Activated T-cell treated with anti-CD3 and anti-CD28 coated beads, Interleukin-2, amount 50 U/mL, for 72 hours (primary cell): ENCODE data around the gene HMCN1. TPM values are rescaled to one million over a fixed set of nuclear protein-coding genes. Genes with fewer than 3 reads are reported as not detected.

Experiments used
- ATAC-seq, 2 donors: fragments of 150-1000 bp; cut with Tn5 transposase; replicated peaks in 1 of 2; 2 replicates each; pipeline ENCODE4 v1.10.0; 2021; ENCODE audit warnings: moderate library complexity in 2 of 2, mild to moderate bottlenecking in 1 of 2
- DNase-seq, 2 donors: peaks; one replicate each; pipeline ENCODE4 v3.0.0; 2021 to 2022; ENCODE audit warnings: mixed read lengths in 1 of 2
- H3K27ac Mint-ChIP-seq: one replicate; pipeline ENCODE4 v1.8.0; 2022; ENCODE audit warnings: mild to moderate bottlenecking, moderate library complexity, mixed read lengths
- H3K27me3 Mint-ChIP-seq: one replicate; pipeline ENCODE4 v1.8.0; 2022; ENCODE audit warnings: low read depth, mixed read lengths
- H3K36me3 Mint-ChIP-seq, 2 donors: one replicate each; pipeline ENCODE4 v1.8.0; 2022; ENCODE audit warnings: mixed read lengths in 2 of 2, mild to moderate bottlenecking in 1 of 2; ENCODE audit not compliant: insufficient read depth in 2 of 2
- H3K4me1 Mint-ChIP-seq: one replicate; pipeline ENCODE4 v1.8.0; 2022; ENCODE audit warnings: low read depth, mixed read lengths
- H3K4me3 Mint-ChIP-seq, 2 donors: one replicate each; pipeline ENCODE4 v1.8.0; 2022; ENCODE audit warnings: mild to moderate bottlenecking in 2 of 2, mixed read lengths in 2 of 2, moderate library complexity in 2 of 2
- H3K9me3 Mint-ChIP-seq, 2 donors: one replicate each; pipeline ENCODE4 v1.8.0; 2022; ENCODE audit warnings: mixed read lengths in 2 of 2
- total RNA-seq, 2 donors: library from RNA; stranded (reverse); gene quantifications; one replicate each; pipeline ENCODE4 v1.2.3, GENCODE V29; 2022

HMCN1 gene
- total RNA-seq, 2 donors from 2014 or later, result 0.05 to 0.12 TPM

DNA sequence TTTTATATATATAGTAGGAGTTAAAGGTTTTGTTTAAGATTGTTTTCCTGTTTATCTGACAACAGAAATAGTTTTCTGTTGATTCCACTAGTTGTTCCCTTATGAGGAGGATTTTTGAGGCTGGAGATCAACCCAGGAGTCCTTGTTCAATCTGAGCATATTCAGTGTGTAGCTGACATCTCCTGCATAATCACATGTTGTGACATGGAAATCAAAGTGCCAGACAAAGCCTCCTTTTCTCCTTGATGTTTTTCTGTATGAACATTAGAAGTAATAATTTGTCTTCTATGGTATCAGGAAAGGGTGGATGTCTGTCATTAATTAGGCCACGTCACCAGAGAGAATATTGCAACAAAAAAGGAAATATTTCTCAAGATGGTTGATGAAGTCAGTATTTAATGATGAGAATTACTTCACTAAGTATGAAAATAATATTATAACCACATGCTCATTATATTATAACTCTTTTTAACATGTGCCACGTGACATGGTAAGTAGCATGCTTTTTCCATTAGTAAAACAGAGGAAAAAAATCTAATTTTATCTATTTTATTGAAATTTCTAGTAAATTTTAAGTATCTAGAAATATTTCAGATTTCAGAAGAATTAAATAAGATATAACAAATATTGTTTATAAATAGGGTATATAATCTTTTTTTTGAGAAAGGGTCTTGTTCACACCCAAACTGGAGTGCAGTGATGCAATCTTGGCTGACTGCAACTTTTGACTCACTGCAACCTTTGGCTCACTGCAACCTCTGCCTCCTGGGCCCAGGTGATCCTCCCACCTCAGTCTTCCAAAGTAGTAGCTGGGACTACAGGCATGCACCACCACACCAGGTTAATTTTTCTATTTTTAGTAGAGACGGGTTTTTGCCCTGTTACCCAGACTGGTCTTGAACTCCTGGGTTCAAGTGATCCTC is 223.5 kb downstream of the HMCN1 start:
- no peak overlapping the region for H3K4me3 Mint-ChIP-seq
- DNase-seq, result no peak
- no peaks in the 10 kb centered on the region for H3K36me3 Mint-ChIP-seq
- no peak for ATAC-seq
- H3K27ac Mint-ChIP-seq, result no peak overlapping the region
- H3K27me3 Mint-ChIP-seq, result no peaks in the 10 kb centered on the region
- no peaks in the 10 kb centered on the region for H3K9me3 Mint-ChIP-seq
- no peaks in the 10 kb centered on the region for H3K4me1 Mint-ChIP-seq

DNA sequence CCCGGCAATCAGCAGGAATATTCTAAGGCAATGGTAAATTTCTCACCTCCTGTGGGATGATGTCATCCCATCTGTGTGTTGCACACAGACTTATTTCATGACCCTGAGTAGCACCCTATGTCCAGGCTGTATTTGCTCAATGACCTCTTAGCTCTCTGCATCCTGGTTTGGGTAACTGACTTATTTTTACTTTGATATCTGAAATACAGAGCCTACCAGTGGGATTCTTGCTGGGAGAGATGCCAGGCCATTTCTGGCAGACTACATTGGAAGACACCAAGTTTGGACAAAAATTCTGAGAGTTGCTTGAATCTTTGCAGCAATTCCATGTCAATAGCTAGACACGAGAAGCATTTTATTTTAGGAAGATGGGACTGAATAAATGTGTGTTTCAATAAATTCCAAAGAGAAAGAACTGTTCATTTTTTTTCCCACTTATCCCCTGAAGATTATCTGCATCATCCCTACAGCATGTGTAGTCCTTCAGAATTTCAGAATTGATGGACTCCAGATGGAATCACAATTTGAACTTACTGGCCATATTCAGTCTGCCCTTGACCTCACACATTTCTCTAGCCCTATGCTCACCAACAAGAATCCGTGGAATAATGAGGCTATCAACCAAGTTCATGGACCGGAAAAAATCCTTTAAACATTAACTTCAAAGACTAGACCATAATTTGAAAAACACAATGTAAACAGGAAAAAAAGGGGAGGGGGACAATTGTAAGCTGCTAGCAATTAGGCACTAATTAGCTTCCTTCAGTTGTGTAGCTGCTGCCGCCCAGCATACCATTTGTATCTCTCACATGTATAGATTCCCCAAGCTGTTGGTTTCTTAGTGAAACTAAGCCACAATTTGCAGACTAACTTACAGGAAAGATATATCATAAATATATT is 226.5 kb downstream of the HMCN1 start:
- DNase-seq, result no peak
- no peak overlapping the region for H3K27ac Mint-ChIP-seq
- no peaks in the 10 kb centered on the region for H3K9me3 Mint-ChIP-seq
- H3K27me3 Mint-ChIP-seq, result peaks cover 7% of the 10 kb centered on the region
- no peaks in the 10 kb centered on the region for H3K36me3 Mint-ChIP-seq
- H3K4me3 Mint-ChIP-seq, result no peak overlapping the region
- no peak for ATAC-seq
- no peaks in the 10 kb centered on the region for H3K4me1 Mint-ChIP-seq

DNA sequence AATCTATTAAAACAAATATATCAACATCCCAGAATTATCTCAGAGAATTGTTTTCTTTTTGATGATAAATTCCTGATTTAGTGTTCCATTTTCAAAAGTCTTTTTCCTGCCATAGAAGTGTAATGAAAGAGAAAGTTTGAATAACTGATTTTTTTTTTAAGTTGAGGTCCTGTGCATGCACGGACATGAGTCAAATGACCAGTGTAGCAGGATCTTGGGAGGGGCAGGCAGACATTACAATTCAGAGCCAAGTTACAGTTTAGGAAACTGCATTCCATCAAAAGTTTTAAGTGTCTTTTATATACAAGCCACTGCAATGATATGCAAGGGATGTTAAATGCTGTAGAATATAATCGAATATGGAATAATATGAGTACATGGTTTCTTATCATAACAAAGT is 227.5 kb downstream of the HMCN1 start:
- no peaks in the 10 kb centered on the region for H3K9me3 Mint-ChIP-seq
- no peaks in the 10 kb centered on the region for H3K4me1 Mint-ChIP-seq

DNA sequence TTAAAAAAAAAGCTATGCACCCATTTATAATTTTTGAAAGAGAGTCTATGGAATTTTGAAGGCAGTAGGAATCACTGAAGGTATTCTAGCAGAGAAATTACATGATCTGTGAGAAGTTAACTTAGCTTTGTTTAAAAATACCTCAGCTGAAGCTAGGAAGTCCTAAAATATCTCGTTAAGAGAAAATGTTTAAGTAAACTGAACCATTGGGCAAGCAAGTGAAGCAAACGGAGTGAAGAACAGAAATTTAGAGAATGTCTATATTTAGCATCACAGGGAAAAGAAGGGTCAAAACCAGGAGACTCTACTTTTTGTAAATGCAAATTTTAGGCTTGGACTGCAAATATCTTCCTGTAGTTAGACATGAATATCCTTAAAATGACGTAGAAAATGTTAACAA is 230.8 kb downstream of the HMCN1 start:
- DNase-seq, result no peak
- Mint-ChIP-seq H3K9me3 (no peaks in the 10 kb centered on the region), H3K4me3 (no peak overlapping the region), H3K27ac (no peak overlapping the region), H3K27me3 (peaks cover 11% of the 10 kb centered on the region), H3K36me3 (no peaks in the 10 kb centered on the region), H3K4me1 (no peaks in the 10 kb centered on the region)
- ATAC-seq, result no peak

More for the DNA sequence above, 227.5 kb downstream of the HMCN1 start:
- Mint-ChIP-seq H3K27ac (no peak overlapping the region), H3K36me3 (no peaks in the 10 kb centered on the region), H3K4me3 (no peak overlapping the region), H3K27me3 (peaks cover 7% of the 10 kb centered on the region)
- ATAC-seq (no peak), DNase-seq (no peak)

DNA sequence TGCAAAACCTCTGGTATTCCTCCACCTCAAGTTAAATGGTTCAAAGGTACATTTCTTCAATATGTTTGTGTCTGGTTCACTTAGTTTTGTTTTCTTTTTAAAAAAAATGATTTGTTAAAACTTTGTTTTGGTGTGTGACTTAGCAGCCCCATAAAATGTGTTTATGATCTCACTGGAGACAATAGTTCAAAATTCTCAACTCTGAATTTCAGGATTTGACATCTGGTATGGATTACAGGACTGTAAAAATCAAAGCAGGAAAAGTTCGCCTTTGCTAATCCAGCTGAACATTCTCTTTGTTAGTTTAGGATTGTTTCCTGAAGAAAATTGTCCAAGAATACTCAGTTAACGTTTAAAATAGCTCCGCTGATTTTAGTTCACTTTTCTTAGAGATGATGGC is 231.7 kb downstream of the HMCN1 start:
- no peak for DNase-seq
- Mint-ChIP-seq H3K36me3 (no peaks in the 10 kb centered on the region), H3K4me1 (no peaks in the 10 kb centered on the region), H3K4me3 (no peak overlapping the region), H3K27me3 (peaks cover 11% of the 10 kb centered on the region), H3K27ac (no peak overlapping the region), H3K9me3 (no peaks in the 10 kb centered on the region)
- ATAC-seq, result no peak

DNA sequence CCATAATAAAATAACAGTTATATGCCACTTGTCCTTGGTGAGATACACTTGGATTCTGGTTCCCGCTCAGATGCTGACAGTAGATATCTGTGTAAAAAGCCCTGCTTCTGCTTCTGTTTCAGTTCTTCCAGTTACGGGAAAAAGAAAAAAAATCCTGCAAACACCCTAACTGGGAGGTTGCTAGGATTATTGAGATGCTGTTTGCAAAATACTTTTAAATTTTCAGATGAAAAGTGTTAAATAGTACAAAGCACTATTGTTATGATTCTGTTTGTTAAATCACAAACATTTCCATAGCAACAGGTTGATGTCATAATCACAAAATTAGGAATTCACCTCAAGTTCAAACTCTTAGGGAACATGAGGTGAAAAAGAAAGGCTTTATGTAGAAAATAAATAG is 232.3 kb downstream of the HMCN1 start:
- ATAC-seq (no peak), DNase-seq (no peak)
- Mint-ChIP-seq H3K4me3 (no peak overlapping the region), H3K36me3 (no peaks in the 10 kb centered on the region), H3K4me1 (no peaks in the 10 kb centered on the region), H3K27ac (no peak overlapping the region), H3K9me3 (no peaks in the 10 kb centered on the region), H3K27me3 (peaks cover 11% of the 10 kb centered on the region)

DNA sequence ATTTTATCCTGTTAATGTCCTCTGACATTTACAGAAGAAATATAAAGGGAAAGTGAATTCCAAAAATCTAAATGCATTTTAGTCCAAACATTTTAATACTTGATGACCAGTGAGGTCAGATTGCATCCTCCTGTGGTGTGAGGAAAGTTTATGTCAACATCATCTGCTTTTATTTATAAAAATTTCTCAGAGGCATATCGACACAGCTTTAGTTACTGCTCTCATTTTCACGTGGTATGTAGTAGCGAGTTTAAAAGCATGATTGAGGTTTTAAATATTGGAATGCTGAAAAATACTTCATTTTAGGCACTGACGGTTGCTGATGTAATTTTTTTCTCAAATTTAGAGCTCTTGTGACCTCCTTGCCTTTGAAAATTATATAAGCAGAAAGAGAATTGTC is 234.8 kb downstream of the HMCN1 start:
- Mint-ChIP-seq H3K4me3 (no peak overlapping the region), H3K4me1 (no peaks in the 10 kb centered on the region), H3K27me3 (peaks cover 11% of the 10 kb centered on the region), H3K36me3 (no peaks in the 10 kb centered on the region), H3K27ac (no peak overlapping the region), H3K9me3 (no peaks in the 10 kb centered on the region)
- ATAC-seq (no peak), DNase-seq (no peak)

DNA sequence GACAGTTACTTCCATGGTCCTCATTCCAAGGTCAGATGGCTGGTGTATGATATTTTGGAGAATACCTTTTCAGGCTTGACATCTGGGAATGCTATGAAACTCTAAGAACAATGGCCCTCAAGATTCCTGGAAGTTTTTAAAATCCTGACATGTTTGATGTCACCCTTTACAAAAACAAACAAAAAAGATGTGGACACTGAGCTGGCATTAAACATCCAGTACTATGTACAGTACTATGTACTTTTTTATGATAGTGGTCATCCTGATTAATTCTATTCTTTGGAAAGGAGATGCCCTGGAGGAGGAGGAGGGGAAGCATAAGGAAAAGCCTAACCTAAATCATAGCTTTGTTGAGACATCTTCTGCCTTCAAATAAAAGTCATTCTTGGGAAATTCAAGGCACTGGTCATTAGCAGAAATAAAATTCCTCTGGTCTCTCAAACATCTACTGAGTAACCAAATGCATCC is 235.4 kb downstream of the HMCN1 start:
- Mint-ChIP-seq H3K9me3 (no peaks in the 10 kb centered on the region), H3K36me3 (no peaks in the 10 kb centered on the region), H3K27me3 (peaks cover 8% of the 10 kb centered on the region), H3K4me1 (no peaks in the 10 kb centered on the region), H3K27ac (no peak overlapping the region), H3K4me3 (no peak overlapping the region)
- no peak for ATAC-seq
- DNase-seq, result no peak

DNA sequence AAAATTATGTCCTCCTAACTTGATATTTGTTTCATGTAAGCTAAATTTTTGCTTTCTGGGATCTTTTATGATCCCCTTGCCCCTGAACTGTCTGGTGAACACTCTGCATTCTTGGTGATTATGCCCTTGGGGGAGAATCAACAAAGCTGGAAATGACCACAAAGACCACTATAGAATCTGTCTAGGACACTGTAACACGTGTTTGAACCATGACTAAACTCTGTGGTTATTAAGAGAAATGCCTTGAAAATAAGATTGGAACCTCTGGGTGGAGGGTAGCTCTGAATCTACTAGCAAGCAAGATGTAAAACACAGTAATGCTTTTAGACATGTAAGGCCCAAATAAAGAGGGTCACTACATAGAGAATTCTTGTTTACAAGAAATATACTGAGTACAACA is 237.5 kb downstream of the HMCN1 start:
- ATAC-seq, result no peak
- no peaks in the 10 kb centered on the region for H3K36me3 Mint-ChIP-seq
- no peaks in the 10 kb centered on the region for H3K9me3 Mint-ChIP-seq
- H3K27ac Mint-ChIP-seq, result no peak overlapping the region
- no peaks in the 10 kb centered on the region for H3K4me1 Mint-ChIP-seq
- no peak for DNase-seq
- no peak overlapping the region for H3K4me3 Mint-ChIP-seq
- peaks cover 15% of the 10 kb centered on the region for H3K27me3 Mint-ChIP-seq

DNA sequence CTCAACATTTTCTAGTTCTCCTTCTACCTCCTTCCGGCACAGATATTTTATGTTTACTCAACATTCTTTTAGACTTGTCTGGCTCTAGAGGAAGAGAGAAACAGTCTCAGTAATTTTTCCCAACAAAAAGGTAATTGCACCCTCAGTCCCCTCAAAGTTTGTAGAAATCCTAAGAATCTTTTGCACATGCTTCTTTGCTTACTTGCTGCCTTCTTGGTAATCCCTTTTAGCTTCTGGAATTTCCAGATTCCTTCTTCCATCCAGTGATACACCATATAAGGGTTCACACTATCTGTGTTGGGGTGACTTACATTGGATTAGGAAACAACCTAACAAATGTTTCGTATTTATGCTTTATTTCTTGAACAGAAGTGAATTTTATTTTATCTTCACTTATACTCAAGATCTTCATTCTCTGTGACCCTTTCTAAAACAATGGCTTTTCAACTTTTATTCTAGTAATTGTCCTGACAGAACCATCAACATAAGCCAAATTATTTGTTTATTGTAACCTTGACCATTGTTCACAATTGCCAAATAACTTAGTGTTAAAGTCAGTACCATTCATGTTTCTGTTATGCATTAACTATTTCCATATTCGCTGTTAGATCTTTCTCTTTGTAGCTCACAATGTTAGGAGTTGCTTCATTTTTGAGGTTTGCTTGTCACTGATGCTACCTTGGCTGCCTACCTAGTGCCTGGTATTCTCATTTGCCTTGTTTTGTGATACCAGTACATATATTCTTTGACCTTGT is 238.1 kb downstream of the HMCN1 start:
- ATAC-seq (no peak), DNase-seq (no peak)
- H3K4me1 Mint-ChIP-seq, result no peaks in the 10 kb centered on the region
- H3K9me3 Mint-ChIP-seq, result no peaks in the 10 kb centered on the region
- H3K27me3 Mint-ChIP-seq, result peaks cover 15% of the 10 kb centered on the region
- H3K36me3 Mint-ChIP-seq, result no peaks in the 10 kb centered on the region
- H3K4me3 Mint-ChIP-seq, result no peak overlapping the region
- H3K27ac Mint-ChIP-seq, result no peak overlapping the region

DNA sequence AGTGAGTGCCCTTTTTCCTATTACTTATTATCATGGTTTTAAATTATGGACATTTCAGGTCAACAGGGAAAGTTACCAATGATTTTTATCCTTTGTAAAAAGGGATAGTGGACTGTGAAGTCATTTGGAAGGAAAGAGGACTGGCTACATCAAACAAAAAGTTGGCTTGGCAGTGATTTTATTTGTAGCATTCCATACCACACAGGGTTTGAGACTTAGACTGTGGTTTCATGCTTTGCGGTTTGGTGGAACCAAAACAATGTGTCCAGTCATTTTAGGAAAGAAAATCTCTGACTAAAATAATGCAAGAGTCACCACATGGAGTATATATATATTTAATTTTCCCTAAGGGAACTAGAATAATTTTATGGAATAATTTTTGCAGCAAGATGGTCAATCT is 239.5 kb downstream of the HMCN1 start:
- DNase-seq, result no peak
- no peaks in the 10 kb centered on the region for H3K9me3 Mint-ChIP-seq
- no peak for ATAC-seq
- no peak overlapping the region for H3K27ac Mint-ChIP-seq
- H3K27me3 Mint-ChIP-seq, result peaks cover 15% of the 10 kb centered on the region
- no peaks in the 10 kb centered on the region for H3K4me1 Mint-ChIP-seq
- no peaks in the 10 kb centered on the region for H3K36me3 Mint-ChIP-seq
- H3K4me3 Mint-ChIP-seq, result no peak overlapping the region

DNA sequence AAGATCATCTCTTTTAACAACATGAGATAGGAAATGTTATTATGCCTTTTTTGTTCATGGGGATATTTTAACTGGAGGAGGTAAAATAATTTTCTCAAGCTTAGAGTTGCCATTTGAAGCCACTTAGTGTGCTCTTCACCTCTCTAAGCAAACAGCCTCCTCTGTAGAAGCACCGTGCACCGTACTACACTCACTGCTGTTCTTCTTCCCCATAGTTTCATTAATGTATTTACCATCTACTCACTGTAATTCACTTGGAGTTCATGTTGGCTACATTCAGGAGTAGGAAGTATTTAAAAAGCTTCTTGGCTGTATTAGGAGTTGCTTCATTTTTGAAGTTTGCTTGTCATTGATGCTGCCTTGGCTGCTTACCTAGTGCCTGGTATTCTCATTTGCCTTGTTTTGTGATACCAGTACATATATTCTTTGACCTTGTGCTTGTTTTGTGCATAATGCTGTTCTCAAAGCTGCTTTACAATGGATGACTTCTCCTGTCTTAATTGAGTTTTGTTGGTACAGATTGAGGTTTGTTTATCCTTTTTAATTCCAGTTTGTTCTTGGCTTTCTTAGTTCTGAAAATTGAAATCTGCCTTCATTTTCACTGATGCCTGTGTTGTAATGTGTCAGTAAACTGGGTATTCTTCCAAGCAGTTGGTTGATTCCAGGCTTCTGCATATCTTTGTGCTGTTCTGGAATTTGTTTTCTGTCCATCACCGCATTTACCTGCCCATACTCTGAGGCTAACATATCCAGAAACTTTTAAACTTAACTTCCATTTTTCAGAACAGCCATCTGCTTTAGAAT is 240.4 kb downstream of the HMCN1 start:
- no peak overlapping the region for H3K4me3 Mint-ChIP-seq
- DNase-seq, result no peak
- H3K36me3 Mint-ChIP-seq, result no peaks in the 10 kb centered on the region
- no peak overlapping the region for H3K27ac Mint-ChIP-seq
- H3K9me3 Mint-ChIP-seq, result no peaks in the 10 kb centered on the region
- peaks cover 10% of the 10 kb centered on the region for H3K27me3 Mint-ChIP-seq
- H3K4me1 Mint-ChIP-seq, result no peaks in the 10 kb centered on the region
- no peak for ATAC-seq
